ENCODE data around the gene TLE4.

DNA sequence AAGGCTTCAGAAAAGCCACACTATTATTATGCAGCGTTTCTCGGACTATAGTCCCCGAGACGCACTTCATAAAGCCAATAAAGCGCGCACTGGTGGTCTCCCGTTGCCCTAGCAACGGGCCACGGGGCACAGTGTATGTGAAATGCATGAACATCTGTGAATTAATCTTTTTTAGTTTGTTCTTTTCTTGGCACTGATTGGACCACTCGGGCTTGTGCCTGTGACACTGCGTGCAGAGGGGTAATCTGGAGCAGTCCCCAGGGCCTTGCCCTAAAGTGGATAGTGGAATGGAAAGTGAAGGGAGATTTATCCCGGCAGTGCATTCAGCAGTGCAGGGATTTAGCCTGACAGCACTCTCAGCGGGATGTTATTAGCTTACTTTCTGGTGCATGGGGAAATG is 92.1 kb downstream of the TLE4 start:
- TF ChIP-seq, protein P1, sequence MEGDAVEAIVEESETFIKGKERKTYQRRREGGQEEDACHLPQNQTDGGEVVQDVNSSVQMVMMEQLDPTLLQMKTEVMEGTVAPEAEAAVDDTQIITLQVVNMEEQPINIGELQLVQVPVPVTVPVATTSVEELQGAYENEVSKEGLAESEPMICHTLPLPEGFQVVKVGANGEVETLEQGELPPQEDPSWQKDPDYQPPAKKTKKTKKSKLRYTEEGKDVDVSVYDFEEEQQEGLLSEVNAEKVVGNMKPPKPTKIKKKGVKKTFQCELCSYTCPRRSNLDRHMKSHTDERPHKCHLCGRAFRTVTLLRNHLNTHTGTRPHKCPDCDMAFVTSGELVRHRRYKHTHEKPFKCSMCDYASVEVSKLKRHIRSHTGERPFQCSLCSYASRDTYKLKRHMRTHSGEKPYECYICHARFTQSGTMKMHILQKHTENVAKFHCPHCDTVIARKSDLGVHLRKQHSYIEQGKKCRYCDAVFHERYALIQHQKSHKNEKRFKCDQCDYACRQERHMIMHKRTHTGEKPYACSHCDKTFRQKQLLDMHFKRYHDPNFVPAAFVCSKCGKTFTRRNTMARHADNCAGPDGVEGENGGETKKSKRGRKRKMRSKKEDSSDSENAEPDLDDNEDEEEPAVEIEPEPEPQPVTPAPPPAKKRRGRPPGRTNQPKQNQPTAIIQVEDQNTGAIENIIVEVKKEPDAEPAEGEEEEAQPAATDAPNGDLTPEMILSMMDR (IDR thresholded peaks at IDR 0.05; ENCODE audit: insufficient read depth, low read length), result no peak
- TF ChIP-seq, protein P2, sequence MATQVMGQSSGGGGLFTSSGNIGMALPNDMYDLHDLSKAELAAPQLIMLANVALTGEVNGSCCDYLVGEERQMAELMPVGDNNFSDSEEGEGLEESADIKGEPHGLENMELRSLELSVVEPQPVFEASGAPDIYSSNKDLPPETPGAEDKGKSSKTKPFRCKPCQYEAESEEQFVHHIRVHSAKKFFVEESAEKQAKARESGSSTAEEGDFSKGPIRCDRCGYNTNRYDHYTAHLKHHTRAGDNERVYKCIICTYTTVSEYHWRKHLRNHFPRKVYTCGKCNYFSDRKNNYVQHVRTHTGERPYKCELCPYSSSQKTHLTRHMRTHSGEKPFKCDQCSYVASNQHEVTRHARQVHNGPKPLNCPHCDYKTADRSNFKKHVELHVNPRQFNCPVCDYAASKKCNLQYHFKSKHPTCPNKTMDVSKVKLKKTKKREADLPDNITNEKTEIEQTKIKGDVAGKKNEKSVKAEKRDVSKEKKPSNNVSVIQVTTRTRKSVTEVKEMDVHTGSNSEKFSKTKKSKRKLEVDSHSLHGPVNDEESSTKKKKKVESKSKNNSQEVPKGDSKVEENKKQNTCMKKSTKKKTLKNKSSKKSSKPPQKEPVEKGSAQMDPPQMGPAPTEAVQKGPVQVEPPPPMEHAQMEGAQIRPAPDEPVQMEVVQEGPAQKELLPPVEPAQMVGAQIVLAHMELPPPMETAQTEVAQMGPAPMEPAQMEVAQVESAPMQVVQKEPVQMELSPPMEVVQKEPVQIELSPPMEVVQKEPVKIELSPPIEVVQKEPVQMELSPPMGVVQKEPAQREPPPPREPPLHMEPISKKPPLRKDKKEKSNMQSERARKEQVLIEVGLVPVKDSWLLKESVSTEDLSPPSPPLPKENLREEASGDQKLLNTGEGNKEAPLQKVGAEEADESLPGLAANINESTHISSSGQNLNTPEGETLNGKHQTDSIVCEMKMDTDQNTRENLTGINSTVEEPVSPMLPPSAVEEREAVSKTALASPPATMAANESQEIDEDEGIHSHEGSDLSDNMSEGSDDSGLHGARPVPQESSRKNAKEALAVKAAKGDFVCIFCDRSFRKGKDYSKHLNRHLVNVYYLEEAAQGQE (IDR thresholded peaks at IDR 0.05; ENCODE audit: insufficient replicate concordance, low read depth), result no peak
- TF ChIP-seq POLR2AphosphoS5 (IDR thresholded peaks at IDR 0.05; ENCODE audit: low read depth), result no peak

All from HL-60 (cell line).